ENCODE data around the gene ALKBH3.

Gene ALKBH3

GRCh38 chr11:43941257-43941994 lies 60.8 kb downstream of the ALKBH3 start:
- no peak for DNase-seq (ENCODE audit: low read depth)

GRCh38 chr11:43942662-43943371 lies 62.2 kb downstream of the ALKBH3 start:
- DNase-seq (ENCODE audit: low read depth) = no peak

- DNase-seq (ENCODE audit: low read depth) = no peak
Measured at GRCh38 chr11:43943372-43943930, 62.8 kb downstream of the ALKBH3 start.

GRCh38 chr11:43943931-43944751 lies 63.5 kb downstream of the ALKBH3 start:
- no peak for DNase-seq (ENCODE audit: low read depth)

GRCh38 chr11:43944761-43945311 lies 64.2 kb downstream of the ALKBH3 start:
- DNase-seq (ENCODE audit: low read depth) = peak; percentile 21

- no peak for DNase-seq (ENCODE audit: low read depth)
Measured at GRCh38 chr11:43947003-43947500, 66.4 kb downstream of the ALKBH3 start.

- DNase-seq (ENCODE audit: low read depth) = no peak
Measured at GRCh38 chr11:43947815-43948214, 67.2 kb downstream of the ALKBH3 start.

- no peak for DNase-seq (ENCODE audit: low read depth)
Measured at GRCh38 chr11:43948341-43949225, 68.0 kb downstream of the ALKBH3 start.

- no peak for DNase-seq (ENCODE audit: low read depth)
Measured at GRCh38 chr11:43950311-43950855, 69.8 kb downstream of the ALKBH3 start.

- DNase-seq (ENCODE audit: low read depth) = no peak
Measured at GRCh38 chr11:43951231-43951630, 70.6 kb downstream of the ALKBH3 start.

GRCh38 chr11:43952020-43952400 lies 71.4 kb downstream of the ALKBH3 start:
- no peak for DNase-seq (ENCODE audit: low read depth)

- no peak for DNase-seq (ENCODE audit: low read depth)
Measured at GRCh38 chr11:43952401-43953342, 72.0 kb downstream of the ALKBH3 start.

GRCh38 chr11:43953521-43953920 lies 72.9 kb downstream of the ALKBH3 start:
- no peak for DNase-seq (ENCODE audit: low read depth)

GRCh38 chr11:43954241-43954640 lies 73.6 kb downstream of the ALKBH3 start:
- no peak for DNase-seq (ENCODE audit: low read depth)

GRCh38 chr11:43955381-43956118 lies 74.9 kb downstream of the ALKBH3 start:
- no peak for DNase-seq (ENCODE audit: low read depth)

GRCh38 chr11:43957571-43957970 lies 76.9 kb downstream of the ALKBH3 start:
- DNase-seq (ENCODE audit: low read depth) = no peak

- DNase-seq (ENCODE audit: low read depth) = no peak
Measured at GRCh38 chr11:43959321-43959995, 78.8 kb downstream of the ALKBH3 start.

Data from CMK (cell line).